A673 (cell line): Measurements from ENCODE around the gene CNOT3. TPM values are rescaled to one million over a fixed set of nuclear protein-coding genes. Genes with fewer than 3 reads are reported as not detected.

Experiments
- BruUV-seq: library from RNA; stranded (reverse); fragments of 400-500 nt; replicated peaks from 2 replicates; lab custom pipeline; 2021; lab: Mats Ljungman, UMichigan
- CTCF ChIA-PET: fragments of 300-600 bp; sonication (Branson Sonifier 250); formaldehyde crosslinking; loops from one replicate; lab custom pipeline; 2022; ENCODE audit warnings: antibody characterized with exemption; lab: Charles Lee
- POLR2A ChIA-PET: fragments of 300-600 bp; sonication (Branson Sonifier 250); formaldehyde crosslinking; loops from one replicate; lab custom pipeline; 2022; ENCODE audit warnings: antibody characterized with exemption; ENCODE audit not compliant: low non-redundant PET; lab: Charles Lee
- DNase-seq: peaks from one replicate; pipeline ENCODE4 v3.0.0-alpha.2; 2015; ENCODE audit warnings: low spot score
- H3K27ac ChIP-seq: fragments of 200-600 bp; sonication (generic); 2 replicates; pipeline ENCODE4 v1.5.1; 2016; ENCODE audit warnings: mixed run types, low read depth, mild to moderate bottlenecking, mixed read lengths, antibody characterized with exemption, low read length; ENCODE audit not compliant: poor library complexity, severe bottlenecking
- H3K27me3 ChIP-seq: fragments of 200-600 bp; sonication (generic); replicated peaks from 2 replicates; pipeline ENCODE4 v1.6.1; 2017; ENCODE audit warnings: mixed run types, low read depth, mild to moderate bottlenecking, mixed read lengths, antibody characterized with exemption, low read length; ENCODE audit not compliant: insufficient read depth, poor library complexity
- H3K36me3 ChIP-seq: fragments of 200-600 bp; sonication (generic); 2 replicates; pipeline ENCODE4 v1.6.1; 2016; ENCODE audit warnings: mixed run types, mild to moderate bottlenecking, mixed read lengths, antibody characterized with exemption, low read length; ENCODE audit not compliant: insufficient read depth, poor library complexity, severe bottlenecking
- H3K4me1 ChIP-seq: fragments of 200-600 bp; sonication (generic); 2 replicates; pipeline ENCODE4 v1.6.1; 2017; ENCODE audit warnings: mixed run types, mild to moderate bottlenecking, mixed read lengths, antibody characterized with exemption, low read length; ENCODE audit not compliant: insufficient read depth, poor library complexity, severe bottlenecking
- H3K4me3 ChIP-seq: fragments of 200-600 bp; sonication (generic); 2 replicates; pipeline ENCODE4 v1.5.1; 2016; ENCODE audit warnings: low read depth, mixed run types, mild to moderate bottlenecking, mixed read lengths, low read length; ENCODE audit not compliant: poor library complexity, severe bottlenecking
- H3K9me3 ChIP-seq: fragments of 200-600 bp; sonication (generic); 2 replicates; pipeline ENCODE4 v1.6.1; 2016; ENCODE audit warnings: mixed run types, low read depth, mild to moderate bottlenecking, mixed read lengths, antibody characterized with exemption, low read length; ENCODE audit not compliant: poor library complexity, severe bottlenecking
- EZH2 ChIP-seq: fragments of 200-600 bp; sonication (generic); IDR thresholded peaks from 2 replicates; pipeline ENCODE4 v1.6.1; 2017; ENCODE audit warnings: borderline replicate concordance, low read depth, mild to moderate bottlenecking, mixed read lengths, antibody characterized with exemption, low read length; ENCODE audit not compliant: poor library complexity, severe bottlenecking
- intact Hi-C: fragments of 100-400 bp; cut with micrococcal nuclease; formaldehyde crosslinking; loops from one replicate; pipeline ENCODE4 v1.10.0; 2022; ENCODE audit not compliant: unreplicated experiment
- total RNA-seq: library from RNA; stranded (reverse); gene quantifications from 2 replicates; pipeline ENCODE4 v1.2.3, GENCODE V29; 2021
- TF ChIP-seq, protein P1 (sequence below): fragments of 300-800, 200-600 bp; sonication (generic); conservative IDR thresholded peaks from 2 replicates; pipeline ENCODE4 v1.5.1; 2017; ENCODE audit warnings: low read depth, mild to moderate bottlenecking, antibody characterized with exemption, low read length, moderate library complexity, mixed read lengths

CNOT3 gene
- total RNA-seq, 1 experiment from 2014 or later, result 102 TPM

DNA sequence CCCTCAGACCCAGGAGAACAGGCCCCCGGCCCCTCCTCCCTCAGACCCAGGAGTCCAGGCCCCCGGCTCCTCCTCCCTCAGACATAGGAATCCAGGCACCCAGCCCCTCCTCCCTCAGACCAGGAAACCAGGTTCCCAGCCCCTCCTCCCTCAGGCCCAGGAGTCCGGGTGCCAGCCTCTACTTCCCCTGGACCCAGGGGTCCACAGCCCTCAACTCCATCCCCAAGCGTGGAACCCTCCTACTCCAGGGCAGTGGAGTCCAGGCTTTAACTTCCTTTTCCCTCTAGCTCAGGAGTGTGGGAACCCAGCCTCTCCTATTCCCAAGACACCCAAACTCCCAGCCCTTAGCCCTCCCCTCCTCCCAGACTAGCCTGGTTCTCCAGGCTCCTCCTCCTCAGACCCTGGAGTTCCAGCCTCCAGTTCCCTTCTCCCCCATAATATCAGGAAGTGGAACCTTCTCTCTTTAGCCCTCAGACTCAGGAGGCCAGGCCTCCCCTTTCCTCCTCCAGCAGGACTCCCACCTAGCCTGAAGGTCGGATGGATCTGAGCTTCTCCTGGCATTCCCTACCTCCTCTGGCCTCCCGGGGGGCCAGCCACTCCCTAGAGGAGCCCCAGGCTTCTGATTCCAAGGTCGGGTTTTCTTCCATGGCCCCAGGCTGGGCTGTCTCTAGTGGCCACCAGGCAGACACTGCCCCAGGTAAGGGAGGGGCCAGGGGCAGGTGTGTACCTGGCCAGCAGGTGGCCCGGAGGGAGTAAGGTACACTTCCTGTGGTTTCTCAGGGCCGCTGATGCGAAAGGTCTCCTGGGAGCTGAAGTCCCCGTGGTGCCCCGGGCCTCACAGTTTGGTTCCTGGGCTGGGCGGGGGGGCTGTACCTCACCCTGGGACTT is 35.2 kb downstream of the CNOT3 start, which contains the start of gene TMC4:
TSS of gene TMC4 (minus strand) at position 690 of the 888 bp plus-strand sequence. CDS start at position 647, 43 bp downstream.
- Histone ChIP-seq H3K9me3 (no peaks in the 10 kb centered on the region), H3K27ac (no peak within 1 kb of the TSS), H3K36me3 (no peaks in the 10 kb centered on the region), H3K4me3 (no peak within 1 kb of the TSS), H3K4me1 (peaks cover 8% of the 10 kb centered on the region), H3K27me3 (no peaks in the 10 kb centered on the region)
- ChIA-PET POLR2A (no interaction called here), CTCF (interaction anchor here (0.7 kb wide), 1 partner anchor 201 kb away, joined by 3 read pairs; no protein-coding TSS in a partner anchor)
- no TSS peak for BruUV-seq
- peak; percentile 63 for DNase-seq
- intact Hi-C loops, result no loop called here
- TF ChIP-seq, protein P1, sequence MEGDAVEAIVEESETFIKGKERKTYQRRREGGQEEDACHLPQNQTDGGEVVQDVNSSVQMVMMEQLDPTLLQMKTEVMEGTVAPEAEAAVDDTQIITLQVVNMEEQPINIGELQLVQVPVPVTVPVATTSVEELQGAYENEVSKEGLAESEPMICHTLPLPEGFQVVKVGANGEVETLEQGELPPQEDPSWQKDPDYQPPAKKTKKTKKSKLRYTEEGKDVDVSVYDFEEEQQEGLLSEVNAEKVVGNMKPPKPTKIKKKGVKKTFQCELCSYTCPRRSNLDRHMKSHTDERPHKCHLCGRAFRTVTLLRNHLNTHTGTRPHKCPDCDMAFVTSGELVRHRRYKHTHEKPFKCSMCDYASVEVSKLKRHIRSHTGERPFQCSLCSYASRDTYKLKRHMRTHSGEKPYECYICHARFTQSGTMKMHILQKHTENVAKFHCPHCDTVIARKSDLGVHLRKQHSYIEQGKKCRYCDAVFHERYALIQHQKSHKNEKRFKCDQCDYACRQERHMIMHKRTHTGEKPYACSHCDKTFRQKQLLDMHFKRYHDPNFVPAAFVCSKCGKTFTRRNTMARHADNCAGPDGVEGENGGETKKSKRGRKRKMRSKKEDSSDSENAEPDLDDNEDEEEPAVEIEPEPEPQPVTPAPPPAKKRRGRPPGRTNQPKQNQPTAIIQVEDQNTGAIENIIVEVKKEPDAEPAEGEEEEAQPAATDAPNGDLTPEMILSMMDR, result no peak
- TF ChIP-seq EZH2, result no peak

DNA sequence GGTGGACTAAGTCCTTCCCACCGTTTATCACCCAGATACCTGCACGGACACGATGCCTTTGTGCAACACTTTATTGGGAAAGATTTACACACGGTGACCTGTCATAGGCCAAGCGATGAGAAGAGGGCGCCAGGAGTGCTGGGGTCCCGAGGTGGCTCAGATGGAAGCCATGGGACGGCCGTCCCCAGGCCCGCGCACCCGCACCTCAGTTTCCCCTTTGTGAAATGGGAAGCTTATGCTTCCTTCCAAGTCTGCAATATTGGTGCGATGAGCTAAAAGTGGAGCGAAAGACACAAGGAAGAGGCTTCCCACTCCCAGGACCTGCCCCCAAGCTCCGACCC is 35.8 kb downstream of the CNOT3 start:
- intact Hi-C loops, result no loop called here
- H3K27me3 ChIP-seq, result no peaks in the 10 kb centered on the region
- ChIA-PET POLR2A (no interaction called here), CTCF (interaction anchor here (0.7 kb wide), 1 partner anchor 201 kb away, joined by 3 read pairs; no protein-coding TSS in a partner anchor)
- H3K4me1 ChIP-seq, result peaks cover 8% of the 10 kb centered on the region
- no TSS peak for BruUV-seq
- TF ChIP-seq EZH2, result no peak
- TF ChIP-seq, protein P1, result no peak
- no peaks in the 10 kb centered on the region for H3K9me3 ChIP-seq
- no peaks in the 10 kb centered on the region for H3K36me3 ChIP-seq
- no peak for DNase-seq
- H3K27ac ChIP-seq, result no peak overlapping the region
- H3K4me3 ChIP-seq, result no peak overlapping the region

DNA sequence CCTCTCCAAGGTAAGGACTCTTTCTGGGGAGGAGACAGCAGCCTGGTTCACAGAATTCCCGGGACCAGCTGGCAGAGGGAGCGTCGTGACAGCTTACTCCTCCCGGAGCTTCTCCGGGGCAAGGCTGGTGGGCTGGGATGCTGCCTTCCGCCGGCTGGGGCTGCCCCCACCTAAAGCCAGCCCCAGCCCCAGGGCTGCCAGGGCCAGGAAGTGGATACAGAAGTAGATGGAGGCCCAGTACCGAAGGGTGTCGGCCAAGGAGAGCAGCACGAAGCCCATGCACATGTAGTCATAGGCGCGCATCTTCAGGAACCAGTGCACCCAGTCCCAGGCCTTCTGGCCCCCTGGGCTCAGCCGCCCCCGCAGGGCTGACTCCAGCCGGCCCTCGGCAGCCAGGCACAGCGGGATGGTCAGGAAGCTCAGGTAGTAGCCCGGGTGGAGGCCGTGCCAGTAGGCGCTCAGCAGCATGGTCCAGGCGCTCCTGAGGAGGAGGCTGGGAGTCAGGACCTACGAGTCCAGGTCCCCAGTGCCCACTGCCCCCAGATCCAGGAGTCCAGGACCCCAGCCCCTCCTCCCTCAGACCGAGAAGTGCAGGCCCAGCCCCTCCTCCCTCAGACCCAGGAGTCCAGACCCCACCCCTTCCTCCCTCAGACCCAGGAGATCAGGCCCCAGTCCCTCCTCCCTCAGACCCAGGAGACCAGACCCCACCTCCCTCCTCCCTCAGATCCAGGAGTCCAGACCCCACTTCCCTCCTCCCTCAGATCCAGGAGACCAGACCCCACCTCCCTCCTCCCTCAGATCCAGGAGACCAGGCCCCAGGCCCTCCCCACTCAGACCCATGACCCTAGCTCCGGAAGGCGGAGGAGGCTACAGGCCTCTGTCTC is 36.6 kb downstream of the CNOT3 start:
- POLR2A ChIA-PET, result no interaction called here
- intact Hi-C loops, result no loop called here

More for the DNA sequence above, 36.6 kb downstream of the CNOT3 start:
- peaks cover 8% of the 10 kb centered on the region for H3K4me1 ChIP-seq
- no TSS peak for BruUV-seq
- H3K4me3 ChIP-seq, result no peak overlapping the region
- CTCF ChIA-PET, result no interaction called here
- H3K36me3 ChIP-seq, result no peaks in the 10 kb centered on the region
- DNase-seq, result no peak
- no peak for TF ChIP-seq EZH2
- TF ChIP-seq, protein P1, result no peak
- H3K27me3 ChIP-seq, result no peaks in the 10 kb centered on the region
- no peak overlapping the region for H3K27ac ChIP-seq
- H3K9me3 ChIP-seq, result no peaks in the 10 kb centered on the region
